Cardiac fibroblast (primary cell): ENCODE results near the gene CCK.
"Not testable (repeated sequence)": the region's sequence is repeated elsewhere in the genome, so short reads cannot be mapped to it uniquely, and the experiment has no call there.

Source experiments
- DNase-seq, 2 donors: peaks; one replicate each; pipeline versions ENCODE4 v3.0.0 to v3.0.0-alpha.2; 2010; ENCODE audit warnings: low read depth in 2 of 2
- H3K4me3 ChIP-seq, 2 donors: replicated peaks in 1 of 2; 1 replicate in 1 of 2; 2 replicates in 1 of 2; pipeline ENCODE4 v1.5.1; 2011; ENCODE audit warnings: low read depth in 2 of 2, low read length in 2 of 2, mild to moderate bottlenecking in 2 of 2, moderate library complexity in 1 of 2
- CTCF ChIP-seq: IDR thresholded peaks from one replicate; pipeline ENCODE4 v1.5.1; 2011; ENCODE audit warnings: low read depth, mild to moderate bottlenecking, low read length, inconsistent platforms

The CCK gene

GRCh38 chr3:42300778-42301177 lies 34.8 kb upstream of the CCK start:
- DNase-seq, result no peak
- no peak for TF ChIP-seq CTCF
- no peak overlapping the region for H3K4me3 ChIP-seq

GRCh38 chr3:42300013-42300412 lies 34.0 kb upstream of the CCK start:
- DNase-seq, result peak; percentile 43 to 53
- H3K4me3 ChIP-seq, result no peak overlapping the region
- no peak for TF ChIP-seq CTCF

GRCh38 chr3:42298259-42298658 lies 32.3 kb upstream of the CCK start:
- TF ChIP-seq CTCF, result no peak
- no peak overlapping the region for H3K4me3 ChIP-seq
- no peak for DNase-seq

GRCh38 chr3:42292009-42292408 lies 26.0 kb upstream of the CCK start:
- no peak for TF ChIP-seq CTCF
- no peak for DNase-seq
- H3K4me3 ChIP-seq, result no peak overlapping the region

GRCh38 chr3:42290966-42291714 lies 25.2 kb upstream of the CCK start:
- H3K4me3 ChIP-seq, result no peak overlapping the region
- no peak for DNase-seq
- TF ChIP-seq CTCF, result no peak

GRCh38 chr3:42289026-42289425 lies 23.0 kb upstream of the CCK start:
- DNase-seq, result no peak
- no peak overlapping the region for H3K4me3 ChIP-seq
- TF ChIP-seq CTCF, result no peak

- no peak for TF ChIP-seq CTCF
- DNase-seq, result no peak
- H3K4me3 ChIP-seq, result no peak overlapping the region
Observed at GRCh38 chr3:42288385-42288784, 22.4 kb upstream of the CCK start.

GRCh38 chr3:42287423-42287822 lies 21.4 kb upstream of the CCK start:
- not testable (repeated sequence) for DNase-seq, H3K4me3 ChIP-seq
